ENCODE data around the gene ROBO2. TPM values are rescaled to one million over a fixed set of nuclear protein-coding genes. Genes with fewer than 3 reads are reported as not detected.

Gene ROBO2
- total RNA-seq, 1 experiment from 2014 or later = not detected

DNA sequence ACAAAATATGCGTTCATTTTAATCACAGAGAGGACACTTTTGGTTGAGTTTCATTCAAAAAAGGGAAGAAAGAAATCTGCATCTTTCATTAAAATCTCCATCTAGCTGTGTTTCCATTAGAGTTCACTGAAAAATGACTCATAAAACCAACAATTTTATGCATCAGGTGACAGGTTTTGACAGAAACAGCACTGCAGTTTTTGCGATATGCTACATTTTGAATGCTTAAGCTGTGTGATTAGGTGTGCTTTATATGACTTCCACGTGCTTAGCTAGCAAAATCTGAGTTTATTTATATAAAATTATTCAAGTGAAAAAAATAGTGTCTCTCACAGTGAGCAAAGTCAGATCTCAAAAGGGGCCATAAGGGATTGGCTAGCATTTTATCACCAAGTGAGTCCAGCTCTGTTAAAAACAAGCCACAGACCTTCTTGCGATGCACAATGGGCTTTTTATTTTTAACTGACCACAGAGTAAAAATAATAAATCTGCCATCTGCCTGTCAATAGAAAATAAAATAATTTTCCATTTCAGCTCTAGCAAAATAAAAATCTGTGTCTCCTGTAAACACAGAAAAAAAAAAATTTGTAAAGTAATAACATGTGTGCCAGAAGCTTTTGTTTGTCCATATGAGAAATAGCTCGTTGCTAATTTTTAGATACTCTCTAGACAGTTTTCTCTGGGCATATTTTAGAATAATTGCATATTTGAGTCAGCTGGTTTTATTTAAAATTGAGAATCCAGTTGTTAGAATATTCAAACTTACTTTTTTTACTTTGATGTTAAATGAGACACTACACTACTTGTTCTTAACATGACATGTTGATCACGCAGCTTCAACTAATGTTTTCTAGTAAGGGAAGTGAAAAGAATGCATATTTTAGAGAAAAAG is 409.8 kb downstream of the ROBO2 start (continued):
- TF ChIP-seq, protein P1, sequence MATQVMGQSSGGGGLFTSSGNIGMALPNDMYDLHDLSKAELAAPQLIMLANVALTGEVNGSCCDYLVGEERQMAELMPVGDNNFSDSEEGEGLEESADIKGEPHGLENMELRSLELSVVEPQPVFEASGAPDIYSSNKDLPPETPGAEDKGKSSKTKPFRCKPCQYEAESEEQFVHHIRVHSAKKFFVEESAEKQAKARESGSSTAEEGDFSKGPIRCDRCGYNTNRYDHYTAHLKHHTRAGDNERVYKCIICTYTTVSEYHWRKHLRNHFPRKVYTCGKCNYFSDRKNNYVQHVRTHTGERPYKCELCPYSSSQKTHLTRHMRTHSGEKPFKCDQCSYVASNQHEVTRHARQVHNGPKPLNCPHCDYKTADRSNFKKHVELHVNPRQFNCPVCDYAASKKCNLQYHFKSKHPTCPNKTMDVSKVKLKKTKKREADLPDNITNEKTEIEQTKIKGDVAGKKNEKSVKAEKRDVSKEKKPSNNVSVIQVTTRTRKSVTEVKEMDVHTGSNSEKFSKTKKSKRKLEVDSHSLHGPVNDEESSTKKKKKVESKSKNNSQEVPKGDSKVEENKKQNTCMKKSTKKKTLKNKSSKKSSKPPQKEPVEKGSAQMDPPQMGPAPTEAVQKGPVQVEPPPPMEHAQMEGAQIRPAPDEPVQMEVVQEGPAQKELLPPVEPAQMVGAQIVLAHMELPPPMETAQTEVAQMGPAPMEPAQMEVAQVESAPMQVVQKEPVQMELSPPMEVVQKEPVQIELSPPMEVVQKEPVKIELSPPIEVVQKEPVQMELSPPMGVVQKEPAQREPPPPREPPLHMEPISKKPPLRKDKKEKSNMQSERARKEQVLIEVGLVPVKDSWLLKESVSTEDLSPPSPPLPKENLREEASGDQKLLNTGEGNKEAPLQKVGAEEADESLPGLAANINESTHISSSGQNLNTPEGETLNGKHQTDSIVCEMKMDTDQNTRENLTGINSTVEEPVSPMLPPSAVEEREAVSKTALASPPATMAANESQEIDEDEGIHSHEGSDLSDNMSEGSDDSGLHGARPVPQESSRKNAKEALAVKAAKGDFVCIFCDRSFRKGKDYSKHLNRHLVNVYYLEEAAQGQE (IDR thresholded peaks at IDR 0.05; ENCODE audit: low read depth) = no peak
- no peak for TF ChIP-seq ZBTB33 (IDR thresholded peaks at IDR 0.05; ENCODE audit: extremely low read depth, insufficient replicate concordance, low read length)
- no peak for TF ChIP-seq POLR2A (IDR thresholded peaks at IDR 0.05; ENCODE audit: borderline replicate concordance, extremely low read depth, insufficient read depth, insufficient read length)
- TF ChIP-seq CBX3 (IDR thresholded peaks at IDR 0.05; ENCODE audit: low read depth) = no peak
- TF ChIP-seq, protein P2, sequence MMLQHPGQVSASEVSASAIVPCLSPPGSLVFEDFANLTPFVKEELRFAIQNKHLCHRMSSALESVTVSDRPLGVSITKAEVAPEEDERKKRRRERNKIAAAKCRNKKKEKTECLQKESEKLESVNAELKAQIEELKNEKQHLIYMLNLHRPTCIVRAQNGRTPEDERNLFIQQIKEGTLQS (IDR thresholded peaks at IDR 0.05) = no peak
- TF ChIP-seq SRF (IDR thresholded peaks at IDR 0.05; ENCODE audit: low read depth) = no peak

- RAD21 ChIA-PET (ENCODE audit: low non-redundant PET in 1 of 2, low total read pairs in 2 of 2, uncharacterized antibody in 2 of 2, unreplicated experiment in 2 of 2) = no interaction called here
- TF ChIP-seq POLR2AphosphoS5 (IDR thresholded peaks at IDR 0.05; ENCODE audit: low read depth, low read length) (no peak), EGR1 (IDR thresholded peaks at IDR 0.05; ENCODE audit: low read depth) (no peak), EZH2phosphoT487 (IDR thresholded peaks at IDR 0.05; ENCODE audit: borderline replicate concordance) (no peak), SRF (IDR thresholded peaks at IDR 0.05; ENCODE audit: low read depth) (no peak), ZFX (IDR thresholded peaks at IDR 0.05) (no peak), RAD21 (IDR thresholded peaks at IDR 0.05; ENCODE audit: low read depth) (no peak), POLR2A (IDR thresholded peaks at IDR 0.05; ENCODE audit: borderline replicate concordance, extremely low read depth, insufficient read depth, insufficient read length) (no peak), TCF7L2 (IDR thresholded peaks at IDR 0.05; ENCODE audit: borderline replicate concordance, extremely low read depth, insufficient read depth, insufficient read length) (no peak), CEBPB (IDR thresholded peaks at IDR 0.05; ENCODE audit: low read depth) (no peak), ZNF274 (IDR thresholded peaks at IDR 0.05; ENCODE audit: low read depth, low read length) (no peak), ZBTB33 (IDR thresholded peaks at IDR 0.05; ENCODE audit: extremely low read depth, insufficient replicate concordance, low read length) (no peak)
Measured at GRCh38 chr3:77456431-77456830, 416.5 kb downstream of the ROBO2 start.

More at GRCh38 chr3:77456431-77456830, 416.5 kb downstream of the ROBO2 start:
- H3K4me2 ChIP-seq (ENCODE audit: low read length) = no peak overlapping the region
- ChIA-PET POLR2A (no interaction called here), CTCF (no interaction called here)
- no TSS peak for BruUV-seq (replicated peaks)
- H3K9me3 ChIP-seq (ENCODE audit: control insufficient read depth in 1 of 2, insufficient read depth in 1 of 2, low read depth in 1 of 2, low read length in 2 of 2) = peaks cover 19 to 32% of the 10 kb centered on the region in 2 experiments; a peak in 2 of 4 replicates
- H3K27me3 ChIP-seq (ENCODE audit: insufficient read depth, low read length) = no peaks in the 10 kb centered on the region
- intact Hi-C loops (cut with micrococcal nuclease) = no loop called here
- no peaks in the 10 kb centered on the region for H3K4me1 ChIP-seq (ENCODE audit: control insufficient read depth in 1 of 2, insufficient read depth in 2 of 2, low read length in 2 of 2)
- no peaks in the 10 kb centered on the region for H3K9me2 ChIP-seq (ENCODE audit: insufficient read depth)
- H3K36me3 ChIP-seq (ENCODE audit: control insufficient read depth in 1 of 2, insufficient read depth in 2 of 2, low read length in 2 of 2) = no peaks in the 10 kb centered on the region
- H2AFZ ChIP-seq (ENCODE audit: low read depth, low read length, poor library complexity, severe bottlenecking) = no peak overlapping the region
- H3K9ac ChIP-seq (ENCODE audit: low read length) = no peak overlapping the region
- no peak overlapping the region for H3K4me3 ChIP-seq (replicated peaks in 1 of 2; ENCODE audit: low read depth in 1 of 2, low read length in 2 of 2)
- DNase-seq (ENCODE audit: low read depth, low spot score) = no peak
- no peak overlapping the region for H3K27ac ChIP-seq (ENCODE audit: low read depth, low read length)
- no peaks in the 10 kb centered on the region for H3K79me2 ChIP-seq (ENCODE audit: insufficient read depth, low read length)
- no peak for ATAC-seq
- H4K20me1 ChIP-seq (ENCODE audit: insufficient read depth) = no peaks in the 10 kb centered on the region; the same call in 1 of the 2 replicates

Data from HCT116 (cell line).